Measurements from ENCODE around the gene TMEM52.
"Not testable (repeated sequence)": the region's sequence is repeated elsewhere in the genome, so short reads cannot be mapped to it uniquely, and the experiment has no call there.

The TMEM52 gene

GRCh38 chr1:1893997-1894353, 25.1 kb downstream of the TMEM52 start:
- in situ Hi-C loops (cut with MboI; ENCODE audit: low sequenced_read_pairs) = no loop called here
- Histone ChIP-seq H3K4me1 (peaks cover 8% of the 10 kb centered on the region), H3K4me3 (no peak overlapping the region), H3K9me3 (no peaks in the 10 kb centered on the region), H3K36me3 (replicated peaks) (peaks cover 4% of the 10 kb centered on the region), H3K27me3 (ENCODE audit: low read depth) (no peaks in the 10 kb centered on the region)
- no peak for DNase-seq (ENCODE audit: low spot score in 2 of 2)

DNA sequence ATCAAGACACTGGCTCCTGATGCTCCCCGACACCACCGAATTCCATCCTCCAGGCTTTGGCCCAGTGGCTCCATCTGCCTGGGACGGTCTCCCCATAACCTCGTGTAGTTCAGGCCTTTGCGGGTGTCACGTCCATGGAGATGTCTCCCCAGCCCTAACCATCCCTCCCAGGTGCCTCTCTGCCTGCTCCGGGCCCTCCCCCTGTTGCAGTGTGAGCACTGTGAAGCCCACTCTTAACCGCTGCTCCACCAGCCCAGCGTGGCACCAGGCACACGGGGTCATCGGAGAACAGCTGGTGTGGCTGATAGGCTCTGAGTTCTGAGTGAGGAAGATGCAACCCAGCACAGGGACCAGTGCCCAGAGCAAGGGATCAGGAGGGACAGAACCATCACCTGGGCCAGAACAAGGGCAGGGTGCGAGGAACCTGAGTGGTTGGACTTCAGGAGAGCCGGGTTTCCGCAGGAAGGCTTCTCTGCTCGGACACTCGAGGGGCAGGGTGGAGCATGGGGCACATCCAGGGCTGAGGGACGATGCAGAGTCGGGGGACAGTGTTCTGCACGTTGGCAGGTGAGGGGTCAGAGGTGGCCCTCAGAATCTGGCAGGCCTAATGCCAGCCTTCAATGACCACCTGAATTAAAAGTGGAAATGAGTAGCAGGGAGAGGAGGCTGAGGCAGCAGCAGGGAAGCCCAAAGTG, 25.6 kb downstream of the TMEM52 start:
- H3K9me3 ChIP-seq = no peaks in the 10 kb centered on the region
- in situ Hi-C loops (cut with MboI; ENCODE audit: low sequenced_read_pairs) = no loop called here
- peaks cover 4% of the 10 kb centered on the region for H3K36me3 ChIP-seq (replicated peaks)
- DNase-seq (ENCODE audit: low spot score in 2 of 2) = no peak
- H3K4me3 ChIP-seq = no peak overlapping the region
- no peaks in the 10 kb centered on the region for H3K27me3 ChIP-seq (ENCODE audit: low read depth)
- H3K4me1 ChIP-seq = peaks cover 13% of the 10 kb centered on the region

- in situ Hi-C loops (cut with MboI; ENCODE audit: low sequenced_read_pairs) = no loop called here
- Histone ChIP-seq H3K36me3 (replicated peaks) (peaks cover 4% of the 10 kb centered on the region), H3K27me3 (ENCODE audit: low read depth) (no peaks in the 10 kb centered on the region), H3K4me3 (no peak overlapping the region), H3K9me3 (no peaks in the 10 kb centered on the region), H3K4me1 (peaks cover 13% of the 10 kb centered on the region)
- no peak for DNase-seq (ENCODE audit: low spot score in 2 of 2)
Observed at GRCh38 chr1:1892763-1893120, 26.3 kb downstream of the TMEM52 start.

- Histone ChIP-seq H3K9me3 (no peaks in the 10 kb centered on the region), H3K4me1 (peaks cover 16% of the 10 kb centered on the region), H3K4me3 (peak overlapping the region; percentile 51), H3K27me3 (ENCODE audit: low read depth) (0 out of 2 replicates have a peak, but pooled peaks cover under 1% of the 10 kb centered on the region), H3K36me3 (replicated peaks) (peaks cover 4% of the 10 kb centered on the region)
- in situ Hi-C loops (cut with MboI; ENCODE audit: low sequenced_read_pairs) = no loop called here
- no peak for DNase-seq (ENCODE audit: low spot score in 2 of 2)
Observed at GRCh38 chr1:1892079-1892762, 26.9 kb downstream of the TMEM52 start.

GRCh38 chr1:1891349-1892078, 27.6 kb downstream of the TMEM52 start:
- Histone ChIP-seq H3K9me3 (no peaks in the 10 kb centered on the region), H3K36me3 (replicated peaks) (peaks cover 4% of the 10 kb centered on the region), H3K27me3 (ENCODE audit: low read depth) (0 out of 2 replicates have a peak, but pooled peaks cover 2% of the 10 kb centered on the region), H3K4me1 (peaks cover 19% of the 10 kb centered on the region), H3K4me3 (peak overlapping the region; percentile 51)
- in situ Hi-C loops (cut with MboI; ENCODE audit: low sequenced_read_pairs) = no loop called here
- DNase-seq (ENCODE audit: low spot score in 2 of 2) = peak; percentile 32 to 77

DNA sequence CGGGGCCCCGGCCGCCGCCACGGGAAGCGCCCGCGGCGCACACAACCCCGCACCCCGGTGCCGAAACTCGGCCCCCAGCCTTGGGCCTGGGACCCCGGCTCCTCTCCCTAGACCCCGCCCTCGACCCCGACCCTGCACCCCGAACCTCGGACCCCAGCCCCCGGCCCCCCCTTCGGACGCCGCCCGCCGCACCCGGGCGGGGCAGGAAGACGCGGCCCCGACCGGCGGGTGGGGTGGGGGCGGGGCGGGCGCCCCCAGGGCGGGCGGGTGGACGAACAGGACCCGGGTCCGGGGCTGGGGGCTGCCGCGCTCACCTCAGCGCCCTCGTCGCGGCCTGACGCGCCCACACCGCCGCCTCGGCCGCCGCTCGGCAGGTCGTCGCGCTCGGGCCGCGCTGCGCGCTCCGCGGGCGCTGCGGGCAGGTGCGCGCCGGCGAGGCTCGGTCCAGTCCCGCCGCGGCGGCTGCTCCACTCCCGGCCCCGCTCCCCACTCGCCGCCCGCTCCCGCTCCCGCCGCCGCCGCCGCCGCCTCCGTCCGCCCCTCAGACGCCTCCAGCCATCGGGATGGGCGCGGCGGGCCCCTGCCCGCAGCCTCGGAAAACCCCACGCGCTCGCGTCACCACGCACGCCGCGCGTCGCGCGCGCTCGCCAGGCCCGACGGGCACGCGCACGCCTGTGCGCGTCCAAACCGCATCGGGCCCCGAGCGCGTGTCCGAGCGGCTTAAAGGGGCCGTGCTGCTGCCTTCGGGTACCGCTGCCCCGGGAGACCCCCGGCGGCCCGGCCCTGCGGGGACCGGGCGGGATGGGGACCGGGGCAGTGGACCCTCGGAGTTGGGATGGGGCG, 28.4 kb downstream of the TMEM52 start, which contains the start of gene GNB1:
Gene GNB1, minus strand, starts transcription at position 582 of the 843 bp plus-strand sequence. CDS start 65,634 bp downstream, outside the sequence.
- H3K4me1 ChIP-seq = peaks cover 19% of the 10 kb centered on the region
- H3K27me3 ChIP-seq (ENCODE audit: low read depth) = 0 out of 2 replicates have a peak, but pooled peaks cover 2% of the 10 kb centered on the region
- H3K9me3 ChIP-seq = no peaks in the 10 kb centered on the region
- DNase-seq (ENCODE audit: low spot score in 2 of 2) = peak; percentile 76 to 90
- H3K36me3 ChIP-seq (replicated peaks) = peaks cover 4% of the 10 kb centered on the region
- in situ Hi-C loops (cut with MboI; ENCODE audit: low sequenced_read_pairs) = no loop called here
- peak within 1 kb of the TSS; percentile 84 for H3K4me3 ChIP-seq

- DNase-seq (ENCODE audit: low spot score in 2 of 2) = peak; percentile 28 to 56
- in situ Hi-C loops (cut with MboI; ENCODE audit: low sequenced_read_pairs) = no loop called here
- Histone ChIP-seq H3K9me3 (no peaks in the 10 kb centered on the region), H3K27me3 (ENCODE audit: low read depth) (0 out of 2 replicates have a peak, but pooled peaks cover 2% of the 10 kb centered on the region), H3K36me3 (replicated peaks) (peaks cover 4% of the 10 kb centered on the region), H3K4me3 (peak overlapping the region; percentile 84), H3K4me1 (peaks cover 19% of the 10 kb centered on the region)
Observed at GRCh38 chr1:1889847-1890505, 29.1 kb downstream of the TMEM52 start.

- in situ Hi-C loops (cut with MboI; ENCODE audit: low sequenced_read_pairs) = no loop called here
- peak in 1 of 2 experiments; percentile 51 for DNase-seq (ENCODE audit: low spot score in 2 of 2)
- peaks cover 4% of the 10 kb centered on the region for H3K36me3 ChIP-seq (replicated peaks)
- H3K4me1 ChIP-seq = peaks cover 26% of the 10 kb centered on the region
- no peaks in the 10 kb centered on the region for H3K9me3 ChIP-seq
- 0 out of 2 replicates have a peak, but pooled peaks cover 2% of the 10 kb centered on the region for H3K27me3 ChIP-seq (ENCODE audit: low read depth)
- peak overlapping the region; percentile 84 for H3K4me3 ChIP-seq
Observed at GRCh38 chr1:1889090-1889750, 29.9 kb downstream of the TMEM52 start.

DNA sequence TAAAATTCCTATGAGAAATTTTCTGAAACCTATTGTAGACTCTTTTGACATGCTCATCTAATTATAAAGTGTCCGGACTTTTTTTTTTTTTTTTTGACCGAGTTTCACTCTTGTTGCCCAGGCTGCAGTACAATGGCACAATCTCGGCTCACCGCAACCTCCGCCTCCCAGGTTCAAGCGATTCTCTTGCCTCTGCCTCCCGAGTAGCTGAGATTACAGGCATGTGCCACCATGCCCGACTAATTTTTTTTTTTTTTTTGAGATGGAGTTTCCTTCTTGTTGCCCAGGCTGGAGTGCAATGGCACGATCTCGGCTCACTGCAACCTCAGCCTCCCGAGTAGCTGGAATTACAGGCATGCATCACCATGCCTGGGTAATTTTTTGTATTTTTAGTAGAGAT, 35.2 kb downstream of the TMEM52 start:
- H3K9me3 ChIP-seq; H3K4me3 ChIP-seq; H3K27me3 ChIP-seq (ENCODE audit: low read depth); DNase-seq (ENCODE audit: low spot score in 2 of 2); in situ Hi-C loops (cut with MboI; ENCODE audit: low sequenced_read_pairs): not testable (repeated sequence)
- Histone ChIP-seq H3K4me1 (peaks cover 34% of the 10 kb centered on the region), H3K36me3 (replicated peaks) (peaks cover 14% of the 10 kb centered on the region)

DNA sequence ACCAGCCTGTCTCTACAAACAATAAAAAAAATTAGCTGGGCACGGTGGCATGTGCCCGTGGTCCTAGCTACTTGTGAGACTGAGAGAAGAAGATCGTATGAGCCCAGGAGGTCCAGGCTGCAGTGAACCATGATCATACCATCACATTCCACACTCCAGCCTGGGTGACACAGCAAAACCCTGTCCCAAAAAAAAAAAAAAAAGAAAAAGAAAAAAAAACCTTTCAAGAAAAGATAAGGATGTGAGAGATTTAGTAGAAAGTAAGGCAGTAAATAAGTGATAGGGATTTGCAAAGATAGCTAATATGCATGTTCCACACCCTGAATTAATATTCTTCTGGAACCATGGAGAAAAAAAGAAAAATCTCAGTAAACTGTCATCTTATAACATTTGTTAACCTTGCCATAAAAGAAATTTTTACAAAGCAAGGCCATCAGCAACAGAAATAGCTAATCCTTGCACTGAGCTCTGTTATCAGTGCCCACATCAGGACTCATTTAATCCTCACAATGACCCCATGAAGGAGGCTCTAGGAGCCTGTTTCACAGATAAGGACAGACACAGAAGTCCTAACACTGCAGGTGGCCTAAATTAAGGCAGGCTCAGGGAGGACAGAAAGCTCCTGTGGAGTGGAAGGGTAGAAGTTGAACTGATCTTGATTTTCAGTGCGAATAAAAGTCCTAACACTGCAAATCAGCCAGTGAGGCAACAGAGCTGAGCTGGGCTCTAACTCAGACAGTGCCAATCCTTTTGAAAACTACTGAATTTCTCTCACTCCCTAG, 35.8 kb downstream of the TMEM52 start:
- in situ Hi-C loops (cut with MboI; ENCODE audit: low sequenced_read_pairs) = no loop called here
- Histone ChIP-seq H3K4me1 (peaks cover 30% of the 10 kb centered on the region), H3K9me3 (no peaks in the 10 kb centered on the region), H3K27me3 (ENCODE audit: low read depth) (0 out of 2 replicates have a peak, but pooled peaks cover 2% of the 10 kb centered on the region), H3K4me3 (no peak overlapping the region), H3K36me3 (replicated peaks) (peaks cover 20% of the 10 kb centered on the region)
- peak; percentile 65 to 74 for DNase-seq (ENCODE audit: low spot score in 2 of 2)

- Histone ChIP-seq H3K27me3 (ENCODE audit: low read depth) (no peaks in the 10 kb centered on the region), H3K4me3 (no peak overlapping the region), H3K36me3 (replicated peaks) (peaks cover 31% of the 10 kb centered on the region), H3K4me1 (peaks cover 24% of the 10 kb centered on the region), H3K9me3 (no peaks in the 10 kb centered on the region)
- in situ Hi-C loops (cut with MboI; ENCODE audit: low sequenced_read_pairs) = no loop called here
- no peak for DNase-seq (ENCODE audit: low spot score in 2 of 2)
Observed at GRCh38 chr1:1881727-1882126, 37.4 kb downstream of the TMEM52 start.
